SW 1271 (cell line): Measurements from ENCODE around the gene BCL2.

Source experiments
- DNase-seq, 2 experiments: peaks; one replicate each; lab custom pipeline; 2025; lab: John Stamatoyannopoulos, UW

BCL2 gene

DNA sequence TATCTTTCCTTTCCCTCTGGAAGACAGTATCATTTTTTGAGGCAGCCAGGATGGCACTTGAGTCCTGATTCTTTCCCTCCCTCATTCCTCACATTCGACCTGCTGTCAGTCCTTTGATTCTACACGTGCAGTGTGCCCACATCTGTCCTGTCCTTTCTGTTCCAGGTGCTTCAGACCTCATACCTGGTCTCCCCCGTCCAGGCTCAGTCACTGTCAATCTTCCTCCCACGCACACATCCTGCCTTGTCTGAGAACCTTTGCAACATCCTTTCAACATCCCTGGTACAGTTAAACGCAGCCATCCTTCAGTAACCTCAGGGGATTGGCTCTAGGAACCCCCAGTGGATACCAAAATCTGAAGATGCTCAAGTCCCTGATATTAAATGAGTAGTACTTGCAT is 10.1 kb downstream of the BCL2 start:
- DNase-seq, result no peak

DNA sequence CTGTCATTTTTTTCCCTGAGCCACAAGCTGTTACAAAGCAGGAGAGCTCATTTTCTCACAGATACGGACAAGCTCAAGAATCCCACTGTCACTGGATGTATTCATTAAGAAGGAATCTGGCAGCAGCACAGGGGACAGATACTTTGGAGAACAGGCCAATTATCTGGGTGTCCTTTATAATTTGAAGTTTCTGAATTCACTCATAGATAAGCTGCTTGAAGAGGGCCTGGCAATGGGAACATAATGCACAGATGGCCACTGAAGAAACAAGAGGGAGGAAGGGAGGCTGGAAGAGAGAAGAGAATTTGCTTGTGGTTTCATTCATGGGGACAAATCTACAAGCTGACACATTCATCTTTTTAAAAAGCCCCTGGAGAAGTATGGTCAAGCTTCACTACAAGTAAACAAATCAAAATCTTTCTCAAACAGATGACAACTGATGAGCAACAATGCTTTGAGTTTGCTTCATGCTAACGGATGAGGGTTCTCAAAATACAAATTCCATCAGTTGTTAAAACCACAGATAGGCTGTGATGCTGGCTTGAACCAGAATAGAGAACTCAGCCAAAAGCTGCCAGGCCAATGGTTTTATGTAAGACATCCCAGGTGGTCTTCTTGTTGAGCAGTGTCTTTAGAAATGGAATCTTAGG is 11.9 kb downstream of the BCL2 start:
- DNase-seq, result no peak

DNA sequence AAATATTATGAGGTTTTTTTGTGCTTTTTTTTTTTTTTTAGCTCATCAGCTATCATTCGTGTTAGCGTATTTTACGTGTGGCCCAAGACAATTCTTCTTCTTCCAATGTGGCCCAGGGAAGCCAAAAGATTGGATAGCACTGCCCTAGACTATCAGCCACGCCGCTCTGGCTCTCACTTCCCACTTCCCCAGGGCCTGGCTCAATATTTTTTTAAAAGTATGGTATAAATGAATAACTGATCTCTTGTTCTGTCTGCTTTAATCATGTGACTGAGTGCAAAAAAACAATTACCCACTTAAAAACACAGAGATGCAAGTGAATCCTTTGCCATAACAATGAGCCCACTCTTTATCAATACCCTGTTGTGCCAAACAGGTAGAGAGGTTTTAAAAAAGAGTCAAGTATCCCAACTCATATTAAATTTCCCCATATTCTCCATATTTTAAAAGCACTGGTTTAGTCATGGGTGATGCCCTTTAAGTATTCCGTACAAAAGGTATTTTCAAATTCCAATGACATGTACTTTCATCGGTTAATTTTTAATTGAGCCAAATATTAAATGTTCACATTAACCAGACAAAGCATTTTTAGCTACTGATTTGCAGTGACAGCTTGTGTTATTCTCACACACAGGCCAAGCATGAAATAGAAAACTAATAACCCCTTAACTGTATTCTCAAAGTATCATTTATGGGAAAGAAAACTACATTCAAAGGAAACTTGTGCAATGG is 12.6 kb downstream of the BCL2 start:
- DNase-seq, result no peak

DNA sequence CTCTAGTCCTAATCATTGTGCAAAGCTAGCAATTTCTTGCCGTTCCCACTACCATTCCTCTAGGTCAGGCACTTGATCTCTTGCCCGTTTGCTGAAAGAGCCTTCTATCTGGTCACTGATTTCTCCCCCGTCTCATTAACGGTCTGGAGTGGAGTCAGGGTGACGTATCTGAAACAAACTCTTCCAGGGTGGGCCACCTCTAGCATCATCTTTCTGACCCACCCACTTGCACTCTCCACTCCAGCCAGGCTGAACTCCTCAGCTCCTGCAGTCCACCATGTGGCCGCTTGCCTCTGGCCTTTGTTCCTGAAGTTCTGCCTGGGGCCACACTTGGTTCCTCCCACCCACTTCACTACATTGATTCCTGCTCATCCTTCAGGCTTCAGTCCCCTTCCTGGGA is 13.3 kb downstream of the BCL2 start:
- no peak for DNase-seq

DNA sequence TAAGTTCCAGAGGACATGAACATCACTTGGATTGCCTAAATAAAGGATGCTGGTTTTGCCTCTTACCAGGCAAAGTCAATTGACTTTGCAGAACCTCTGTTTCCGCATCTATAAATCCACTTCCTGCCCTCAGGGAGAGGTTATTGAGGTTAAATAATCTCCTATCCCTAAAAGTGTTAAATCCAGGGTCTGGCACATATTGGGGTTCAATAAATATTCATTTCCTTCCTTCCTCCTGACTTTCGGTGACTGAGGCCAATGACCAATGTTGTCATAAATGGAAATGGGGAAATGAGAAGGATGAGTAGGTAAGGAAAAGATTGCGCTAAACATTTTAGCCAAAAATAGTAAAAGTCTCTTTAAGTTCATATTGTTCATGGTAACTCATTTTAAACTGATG is 16.0 kb downstream of the BCL2 start:
- no peak for DNase-seq

DNA sequence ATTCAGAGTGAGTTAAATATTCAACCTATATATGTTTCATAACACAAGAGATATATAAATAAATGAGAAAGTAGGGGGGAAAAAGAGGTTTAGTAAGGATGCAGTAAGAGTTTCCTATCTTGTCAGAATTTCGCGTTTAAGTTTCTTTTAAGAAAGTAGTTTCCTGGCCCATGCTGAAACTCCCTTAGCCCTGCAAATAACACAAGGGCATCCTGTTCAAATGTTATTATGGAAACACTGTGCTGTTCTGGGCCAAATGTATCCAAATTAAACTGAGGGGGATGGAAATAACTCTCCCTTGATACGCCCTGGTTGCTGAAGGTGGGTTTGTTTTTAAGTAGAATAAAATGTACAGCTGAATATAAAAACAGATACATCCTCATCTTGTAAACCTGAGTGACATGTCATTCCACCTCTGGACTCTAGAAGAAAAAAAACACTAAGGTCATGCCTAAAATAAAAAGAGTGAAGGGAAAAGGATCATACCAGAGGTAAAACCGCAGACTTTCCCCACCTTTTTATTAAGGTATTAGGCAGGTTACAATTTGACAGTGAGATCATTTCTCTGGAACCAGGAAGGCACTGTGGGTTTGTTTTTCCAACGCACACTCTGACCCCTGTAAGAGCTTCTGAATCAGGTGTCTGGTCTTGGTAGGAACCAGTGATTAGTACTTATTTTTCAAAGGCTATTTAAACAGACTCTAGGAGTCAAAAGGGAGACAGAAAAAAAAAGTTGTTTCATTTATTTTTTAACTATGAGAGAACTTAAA is 16.7 kb downstream of the BCL2 start:
- no peak for DNase-seq

DNA sequence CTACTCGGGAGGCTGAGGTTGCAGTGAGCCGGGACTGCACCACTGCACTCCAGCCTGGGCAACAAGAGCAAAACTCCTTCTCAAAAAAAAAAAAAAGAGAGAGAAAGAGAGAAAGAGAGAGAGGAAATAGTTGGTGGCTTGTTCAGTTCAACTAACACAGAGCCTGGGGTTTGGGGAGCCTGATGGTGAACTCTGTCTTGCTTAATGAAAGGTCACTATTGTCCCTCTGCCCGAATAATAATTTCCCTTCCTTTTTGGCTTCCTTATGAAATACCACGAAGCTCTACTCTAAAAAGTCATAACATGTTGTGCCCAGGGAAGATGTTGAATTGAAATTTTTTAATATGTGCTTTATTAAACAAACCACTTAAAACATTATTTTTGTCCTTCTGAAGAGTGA is 17.3 kb downstream of the BCL2 start:
- no peak for DNase-seq

DNA sequence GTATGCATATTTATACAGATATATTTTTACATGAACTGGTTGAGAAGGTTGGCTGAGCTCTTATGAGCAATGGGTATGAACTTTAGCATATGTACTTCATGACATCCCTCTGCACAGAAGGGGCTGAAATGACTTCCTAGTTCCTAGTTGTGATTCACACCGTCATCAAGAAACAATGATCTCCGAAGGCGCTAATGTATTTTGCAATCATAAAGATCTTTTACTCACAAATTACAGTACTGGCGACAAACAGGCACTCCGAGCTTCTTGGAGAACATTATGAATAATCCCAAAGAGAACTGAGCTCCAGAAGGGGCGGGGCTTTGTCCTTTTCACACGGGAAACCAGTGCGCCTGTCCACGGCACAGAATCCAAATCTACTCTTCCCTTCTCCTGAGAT is 18.1 kb downstream of the BCL2 start:
- DNase-seq, result no peak

DNA sequence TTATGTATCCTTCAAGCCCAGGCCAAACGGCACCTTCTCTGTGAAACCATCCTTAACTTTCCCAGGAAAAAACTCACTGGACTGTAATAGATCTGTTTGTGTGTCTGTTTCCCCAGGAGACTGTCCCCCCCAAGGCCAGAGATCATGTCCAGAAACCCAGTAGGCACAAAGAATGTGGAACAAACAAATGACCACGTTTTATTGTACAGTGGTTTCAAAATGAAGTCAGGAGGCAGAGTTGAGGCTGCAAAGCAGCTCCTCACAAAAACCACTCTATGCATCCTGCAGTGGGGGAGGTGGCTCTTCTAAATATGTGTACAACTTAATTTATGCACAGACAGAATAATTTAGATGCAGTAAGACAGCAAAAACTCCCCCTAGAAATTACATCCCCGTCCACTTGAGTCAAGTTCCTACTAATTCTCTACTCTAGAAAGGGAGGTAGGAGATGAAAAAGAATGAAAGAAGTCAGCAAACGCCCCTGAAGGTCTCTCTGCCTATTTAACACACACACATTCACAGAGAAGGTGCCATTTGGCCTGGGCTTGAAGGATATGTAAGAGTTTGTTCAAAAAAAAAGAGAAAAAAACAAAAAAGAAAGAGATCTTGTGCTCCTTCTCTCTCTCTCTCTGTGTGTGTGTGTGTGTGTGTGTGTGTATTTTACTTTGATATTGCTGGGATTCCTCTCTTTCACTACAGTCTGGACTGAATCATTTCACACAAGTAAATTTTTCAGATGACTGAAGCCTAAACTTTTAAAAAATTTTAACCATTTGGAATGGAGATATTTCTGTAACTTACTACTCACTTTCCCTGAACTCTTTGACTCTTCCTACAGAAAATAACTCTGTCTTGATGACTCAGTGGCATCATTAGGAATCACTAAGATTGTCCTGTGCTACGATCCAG is 19.5 kb downstream of the BCL2 start:
- no peak for DNase-seq

DNA sequence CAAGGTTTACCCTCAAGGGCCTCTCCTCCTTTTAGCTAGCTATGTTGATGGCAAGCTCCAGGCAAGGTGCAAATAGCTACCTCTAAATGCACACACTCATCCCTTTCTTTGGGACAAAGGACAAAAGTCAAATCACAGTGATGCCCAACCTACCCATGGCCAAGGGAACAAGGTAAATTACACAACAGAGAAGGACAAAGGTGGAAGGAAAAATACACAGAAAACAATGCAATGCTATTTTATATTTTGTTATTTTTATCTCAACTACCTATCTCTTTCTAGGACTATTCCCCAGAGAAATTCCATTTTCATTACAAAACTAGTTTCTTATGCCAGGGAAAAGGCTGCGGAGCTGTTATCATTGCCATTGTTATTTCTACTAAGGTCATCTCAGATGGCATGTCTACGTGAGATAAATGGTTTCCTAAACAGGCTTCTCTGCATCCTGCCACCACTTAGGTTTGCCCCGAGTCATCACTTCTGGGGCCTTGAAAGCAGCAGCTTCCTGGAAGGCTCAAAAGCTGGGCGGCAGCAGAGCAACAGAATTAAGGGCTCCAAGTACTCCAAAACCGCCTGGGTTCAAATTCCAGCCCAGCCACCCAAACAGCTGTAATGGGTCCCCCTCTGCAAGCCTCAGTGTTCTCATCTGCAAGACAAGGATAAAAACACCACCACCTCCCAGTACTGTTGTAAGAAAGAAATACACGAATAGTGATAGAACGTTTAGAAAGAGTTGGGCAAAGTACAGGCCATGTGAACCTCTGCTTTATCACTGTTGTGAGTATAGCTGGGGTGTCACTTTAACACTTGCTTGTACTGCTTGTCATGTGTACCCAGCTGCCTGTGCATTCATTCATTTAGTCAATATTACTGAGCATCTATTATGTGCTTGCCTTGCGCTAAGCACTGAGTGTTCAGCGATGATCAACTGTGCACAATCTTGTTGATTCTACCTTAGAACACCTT is 20.9 kb downstream of the BCL2 start:
- no peak for DNase-seq

DNA sequence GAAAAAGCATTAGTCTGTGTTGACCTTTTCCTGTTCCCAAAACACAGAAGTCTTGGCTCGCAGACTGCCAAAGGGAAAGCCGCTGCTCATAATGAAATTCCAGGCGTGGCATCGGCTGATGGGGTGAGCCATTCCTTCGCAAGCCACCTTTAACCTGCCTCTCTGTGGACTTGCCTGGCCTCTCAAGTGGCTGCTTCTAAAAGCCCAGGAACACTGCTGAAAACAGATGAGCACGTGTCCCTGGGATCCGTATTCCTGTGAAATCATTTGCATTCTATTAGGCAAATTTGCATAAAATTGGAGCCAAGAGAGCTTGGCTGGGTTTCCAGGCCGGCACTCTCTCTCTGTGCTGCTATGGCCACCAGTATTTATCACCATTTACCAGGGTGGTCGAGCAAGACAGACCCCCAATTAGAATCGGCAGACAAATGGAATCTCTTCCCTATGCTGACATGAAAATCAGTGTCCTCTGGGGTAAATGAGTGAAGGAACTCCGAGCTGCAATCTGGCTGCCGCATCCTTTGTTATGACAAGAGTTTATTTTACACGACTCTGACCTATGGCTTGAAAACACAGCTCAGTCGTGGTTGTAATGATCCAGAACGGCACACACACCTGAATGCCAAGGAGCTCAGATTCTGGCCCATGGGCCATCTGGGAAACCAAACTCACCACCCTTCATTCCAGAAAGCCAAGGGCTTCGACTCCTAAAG is 21.7 kb downstream of the BCL2 start:
- DNase-seq, result no peak

DNA sequence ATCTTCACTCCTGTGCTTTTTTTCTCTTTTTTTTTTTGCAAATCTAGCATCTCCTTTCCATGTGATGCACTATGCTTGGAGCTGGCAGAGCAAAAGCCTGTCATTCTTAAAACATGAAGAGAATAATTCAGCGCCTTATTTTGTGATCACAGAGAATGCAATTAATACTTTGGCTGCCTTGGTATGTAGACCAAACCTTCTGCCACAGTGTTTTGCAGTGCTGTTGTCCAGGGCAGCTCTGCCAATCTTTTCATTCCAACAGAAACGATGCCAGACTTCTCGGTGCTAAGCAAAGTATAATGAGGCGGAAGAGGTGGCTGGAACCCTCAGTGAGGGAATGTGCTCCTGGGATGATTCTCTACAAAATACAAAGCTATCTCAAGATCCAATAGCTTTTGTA is 25.6 kb downstream of the BCL2 start:
- DNase-seq, result no peak

DNA sequence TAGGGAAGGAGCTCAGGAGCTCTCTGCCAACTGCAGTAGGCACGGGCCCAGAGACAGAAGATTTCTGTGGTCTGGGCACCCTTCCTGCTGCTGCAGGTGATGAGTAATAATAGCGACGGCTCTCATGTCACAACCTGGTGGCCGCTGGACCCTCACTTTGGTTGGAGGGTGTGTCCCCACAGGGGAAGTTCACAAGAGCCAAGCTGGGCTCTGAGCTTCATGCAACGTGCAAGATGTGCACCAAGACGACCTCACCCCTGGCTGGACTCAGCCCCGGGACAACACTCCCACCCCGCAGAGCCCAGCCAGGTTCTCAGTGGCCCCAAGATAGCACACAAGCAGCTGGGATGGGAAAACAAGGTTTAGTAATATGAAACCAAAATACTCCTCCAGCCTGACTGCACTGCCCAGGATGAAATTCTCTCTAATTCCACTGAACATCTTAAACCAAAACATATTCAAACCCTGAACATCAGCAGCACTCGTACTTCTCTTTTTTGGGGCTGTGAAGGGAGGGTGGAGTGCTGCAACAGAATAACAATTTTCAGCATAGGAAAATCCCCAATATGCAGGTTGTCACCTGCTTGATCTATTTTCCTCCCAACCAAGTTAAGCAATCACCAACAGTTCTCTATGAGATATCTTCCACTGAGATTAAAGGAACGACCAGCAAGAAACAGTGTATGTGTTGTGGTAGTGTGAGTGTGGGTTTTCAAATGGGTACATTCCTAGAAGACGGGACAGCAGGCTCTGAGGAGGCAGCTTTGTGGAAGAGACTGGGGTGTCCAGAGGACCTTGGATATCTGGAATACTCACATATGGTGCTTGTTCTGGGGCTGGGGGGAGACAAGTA is 26.5 kb downstream of the BCL2 start:
- DNase-seq, result no peak

DNA sequence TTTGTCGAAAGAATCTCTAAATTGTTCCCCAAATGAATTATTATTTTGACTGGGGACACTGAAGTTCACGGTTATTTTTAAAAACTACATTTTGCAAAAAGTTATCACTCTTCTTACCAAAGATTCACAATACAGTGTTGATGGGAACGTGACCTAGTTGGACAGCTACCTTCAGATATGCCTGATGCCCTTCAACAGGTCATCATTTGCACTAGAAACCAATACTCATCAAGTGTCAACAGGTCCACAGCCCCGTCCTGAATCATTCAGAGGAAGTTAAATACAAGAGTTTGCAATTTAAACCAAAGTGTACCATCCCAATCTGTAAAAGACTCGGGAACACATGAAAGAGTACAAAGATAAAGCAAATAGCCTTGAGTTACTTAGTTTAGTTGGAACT is 28.3 kb downstream of the BCL2 start:
- no peak for DNase-seq

DNA sequence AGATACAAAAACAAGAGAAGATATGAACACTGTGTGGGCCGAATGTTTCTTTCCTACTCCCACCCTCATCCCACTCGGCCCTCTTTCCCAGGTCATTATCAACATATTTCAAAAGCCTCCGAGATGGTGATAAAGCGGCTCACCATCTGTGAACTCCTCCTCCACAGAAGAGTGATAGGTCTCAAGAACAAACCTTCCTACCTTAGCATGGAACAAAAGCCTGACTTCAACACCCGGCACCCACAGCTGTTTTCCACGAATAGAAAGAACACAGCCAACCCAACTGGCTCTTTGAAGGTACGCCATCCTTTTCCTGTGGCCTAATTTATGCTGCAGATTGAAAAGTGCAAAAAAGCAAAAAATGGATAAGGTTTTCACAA is 28.8 kb downstream of the BCL2 start:
- DNase-seq, result no peak

DNA sequence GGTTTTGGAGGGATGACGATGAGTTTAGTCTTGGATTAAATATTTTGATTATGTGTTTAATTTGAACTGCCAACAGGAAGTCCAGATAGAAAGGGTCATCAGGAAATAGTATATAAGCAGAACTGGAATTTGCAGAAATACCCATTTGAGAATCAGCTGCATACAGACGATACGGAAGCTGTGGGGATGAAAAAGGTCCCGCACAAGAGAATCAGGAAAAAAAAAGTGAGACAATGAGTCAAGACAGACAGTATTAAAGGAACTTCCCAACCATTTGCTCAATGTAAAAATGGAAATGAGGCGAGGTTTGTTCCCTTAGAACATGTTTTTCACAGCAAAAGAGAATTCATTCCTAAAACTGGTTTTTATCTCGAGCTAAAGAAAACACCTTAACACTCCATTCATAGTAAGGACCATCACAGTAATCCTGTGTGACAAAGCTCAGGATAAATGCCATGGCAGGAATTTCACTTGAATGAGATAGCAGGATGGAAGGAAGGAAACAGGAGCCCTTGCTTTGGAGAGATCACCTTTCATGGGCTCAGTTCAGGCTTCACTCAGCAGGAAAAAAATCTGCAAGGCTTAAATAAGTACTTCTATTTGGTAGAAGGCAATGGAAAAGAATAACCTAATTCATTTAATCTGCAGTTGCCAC is 29.3 kb downstream of the BCL2 start:
- DNase-seq, result no peak

DNA sequence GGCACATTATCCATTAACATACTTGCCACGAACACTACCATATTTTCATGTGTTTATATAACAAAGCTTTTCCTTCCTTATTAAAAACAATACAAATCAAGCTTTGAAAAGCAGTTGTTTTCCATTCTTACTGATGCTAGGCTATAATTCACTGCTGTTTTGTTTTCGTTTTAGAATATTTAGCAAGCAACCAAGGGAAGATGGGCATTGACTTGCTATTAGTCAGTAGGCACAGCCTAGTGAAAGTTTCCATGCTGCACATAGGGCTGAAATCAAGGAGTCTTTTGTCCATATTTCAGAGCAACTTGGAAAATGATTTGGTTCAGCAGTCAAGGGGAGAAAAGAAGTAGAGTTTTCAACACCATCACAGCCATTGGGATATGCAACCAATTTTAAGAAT is 31.3 kb downstream of the BCL2 start:
- no peak for DNase-seq

DNA sequence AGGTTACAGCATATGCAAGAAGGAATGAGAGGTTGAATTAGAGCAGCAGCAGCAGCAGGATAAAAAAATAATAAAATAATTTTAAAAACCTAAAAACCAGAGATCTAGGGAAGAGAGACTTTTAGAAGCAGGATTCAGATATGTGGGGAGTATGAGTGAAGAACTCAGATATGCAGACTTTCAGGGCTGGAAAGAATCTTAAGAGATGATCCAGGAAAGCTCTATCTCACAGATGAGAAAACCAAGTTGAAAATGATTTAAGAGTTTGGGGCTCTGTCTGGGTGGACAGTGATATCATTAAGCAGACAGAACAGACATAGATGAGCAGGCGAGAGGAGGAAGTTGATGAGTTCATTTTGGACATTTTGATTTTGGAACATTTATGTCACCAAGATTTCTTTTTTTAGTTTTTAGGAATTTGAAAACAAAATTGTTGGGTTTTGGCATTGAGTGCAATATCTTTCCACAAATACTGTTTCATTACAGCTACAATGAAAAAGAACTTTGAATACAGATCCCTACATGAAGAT is 31.8 kb downstream of the BCL2 start:
- no peak for DNase-seq

DNA sequence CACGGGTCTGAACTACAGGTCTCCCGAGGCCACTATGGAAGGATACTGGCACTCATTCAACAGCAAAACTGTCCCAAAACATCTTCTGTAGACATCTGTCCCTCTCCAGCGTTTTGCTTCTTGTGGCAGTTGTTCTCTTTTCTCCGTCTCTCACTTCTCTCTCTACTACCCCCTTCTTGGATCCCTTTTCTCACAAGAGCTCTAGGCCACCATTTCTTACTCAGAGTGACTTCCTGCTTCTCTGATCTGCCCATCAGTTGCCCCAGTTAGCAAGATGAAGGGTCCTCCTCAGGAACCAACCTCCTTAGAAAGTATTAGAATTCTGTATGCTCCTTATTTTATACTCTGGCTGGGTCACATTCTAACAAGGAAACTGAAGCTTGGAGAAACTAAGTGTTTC is 32.6 kb downstream of the BCL2 start:
- no peak for DNase-seq
